ENCODE data around the gene PDZK1IP1. TPM values are rescaled to one million over a fixed set of nuclear protein-coding genes. Genes with fewer than 3 reads are reported as not detected.
"Not testable (repeated sequence)": the region's sequence is repeated elsewhere in the genome, so short reads cannot be mapped to it uniquely, and the experiment has no call there.

PDZK1IP1 gene
- total RNA-seq, 1 donor from 2014 or later: 22.6 TPM

DNA sequence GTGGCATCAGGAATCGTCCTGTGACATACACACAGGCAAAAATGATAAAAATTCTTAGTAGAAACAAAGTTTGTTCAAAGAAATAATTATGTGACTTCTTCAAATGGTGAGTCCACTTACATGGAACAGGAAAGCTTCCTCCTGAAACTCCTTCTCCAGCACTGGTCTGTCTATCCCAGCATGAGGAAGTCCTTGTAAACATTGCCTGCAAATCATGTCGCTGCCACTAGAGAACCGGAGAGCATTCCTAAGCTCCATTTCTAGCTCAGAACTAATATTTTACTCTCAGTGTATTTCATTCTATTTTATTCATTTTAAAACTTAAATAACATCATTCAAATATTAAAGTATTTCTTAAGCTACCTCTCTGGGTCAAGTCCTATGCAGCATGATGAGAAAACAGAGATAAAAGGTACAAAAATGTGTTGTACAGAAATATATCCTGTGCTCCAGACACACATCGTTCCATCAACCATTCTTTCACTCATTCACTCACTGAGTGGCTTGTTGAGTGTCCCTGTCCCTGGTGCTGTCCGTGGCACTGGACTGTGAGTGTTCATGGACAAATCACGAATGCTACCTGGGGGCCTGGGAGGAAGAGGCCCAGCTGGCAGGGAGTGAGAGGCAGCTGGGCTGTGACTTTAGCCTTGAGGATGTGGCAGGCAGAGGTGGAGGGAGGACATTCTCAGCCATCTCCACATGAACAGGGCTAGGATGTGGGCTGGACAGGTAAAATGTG is 42.6 kb downstream of the PDZK1IP1 start:
- no peak overlapping the region for H3K27ac ChIP-seq
- no peaks in the 10 kb centered on the region for H3K9me3 ChIP-seq
- no peaks in the 10 kb centered on the region for H3K4me1 ChIP-seq
- intact Hi-C loops (cut with DNase I): no loop called here
- no peaks in the 10 kb centered on the region for H3K36me3 ChIP-seq
- no peak for TF ChIP-seq CTCF (IDR thresholded peaks at IDR 0.05)
- H3K27me3 ChIP-seq (ENCODE audit: low read depth): no peaks in the 10 kb centered on the region
- H3K4me3 ChIP-seq: no peak overlapping the region
- ATAC-seq (no peak), DNase-seq (no peak)

DNA sequence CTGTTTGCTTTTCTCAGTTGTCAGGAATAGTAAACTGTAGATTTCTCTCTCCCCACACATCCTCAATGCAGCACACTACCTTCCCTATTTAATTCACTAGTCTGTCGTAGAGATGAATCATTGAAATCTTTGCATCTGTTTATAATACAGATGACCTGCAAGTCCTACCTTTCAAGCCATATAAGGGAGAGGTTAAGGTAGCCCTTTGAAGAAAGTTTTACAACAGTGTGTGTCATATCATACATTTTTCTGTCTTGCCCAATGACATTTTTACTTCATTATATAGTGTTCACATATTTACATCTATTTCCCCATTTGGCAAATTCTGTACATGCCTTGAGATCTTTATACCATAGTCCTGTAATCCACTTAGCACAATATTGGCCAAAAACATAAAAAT is 43.3 kb downstream of the PDZK1IP1 start:
- ATAC-seq; H3K36me3 ChIP-seq; H3K27ac ChIP-seq; intact Hi-C loops (cut with DNase I); H3K9me3 ChIP-seq; H3K4me1 ChIP-seq; H3K27me3 ChIP-seq (ENCODE audit: low read depth); H3K4me3 ChIP-seq; DNase-seq: not testable (repeated sequence)

GRCh38 chr1:47143654-47144053 is 46.2 kb downstream of the PDZK1IP1 start:
- H3K4me1 ChIP-seq; DNase-seq; H3K9me3 ChIP-seq; H3K27ac ChIP-seq; H3K27me3 ChIP-seq (ENCODE audit: low read depth); H3K36me3 ChIP-seq; H3K4me3 ChIP-seq; intact Hi-C loops (cut with DNase I): not testable (repeated sequence)
- TF ChIP-seq CTCF (IDR thresholded peaks at IDR 0.05): peak; percentile 40
- peak; percentile 58 to 67 for ATAC-seq

DNA sequence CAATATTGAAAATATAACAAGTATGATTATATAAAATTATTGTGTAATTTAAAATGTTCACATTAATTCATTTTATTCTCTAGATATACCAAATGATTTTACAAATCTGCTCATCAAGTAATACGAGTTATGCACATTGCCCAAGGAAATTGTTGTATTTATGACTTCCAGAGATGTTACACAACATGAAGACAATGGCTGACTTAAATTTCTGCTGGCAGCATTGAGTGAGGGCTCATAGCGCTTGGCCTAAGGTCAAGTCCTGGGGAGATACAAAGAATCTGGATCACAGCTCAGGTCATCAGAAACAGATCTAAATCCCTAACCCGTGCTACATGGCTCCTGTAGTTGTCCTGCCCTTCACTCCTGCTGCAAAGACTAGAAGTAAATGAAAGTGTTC is 49.5 kb downstream of the PDZK1IP1 start:
- H3K27me3 ChIP-seq (ENCODE audit: low read depth); H3K9me3 ChIP-seq; H3K4me1 ChIP-seq; H3K27ac ChIP-seq; H3K4me3 ChIP-seq; DNase-seq; H3K36me3 ChIP-seq; ATAC-seq; intact Hi-C loops (cut with DNase I): not testable (repeated sequence)

- Histone ChIP-seq H3K27ac (no peak overlapping the region), H3K4me1 (no peaks in the 10 kb centered on the region), H3K36me3 (no peaks in the 10 kb centered on the region), H3K27me3 (ENCODE audit: low read depth) (no peaks in the 10 kb centered on the region), H3K9me3 (no peaks in the 10 kb centered on the region), H3K4me3 (no peak overlapping the region)
- DNase-seq: no peak
- no peak for TF ChIP-seq CTCF (IDR thresholded peaks at IDR 0.05)
- no peak for ATAC-seq
- intact Hi-C loops (cut with DNase I): no loop called here
These were observed 51.8 kb downstream of the PDZK1IP1 start for GRCh38 chr1:47137925-47138615.

- H3K4me1 ChIP-seq: no peaks in the 10 kb centered on the region
- no peak within 1 kb of the TSS for H3K27ac ChIP-seq
- TF ChIP-seq CTCF (IDR thresholded peaks at IDR 0.05): no peak
- H3K27me3 ChIP-seq (ENCODE audit: low read depth): no peaks in the 10 kb centered on the region
- H3K36me3 ChIP-seq: no peaks in the 10 kb centered on the region
- DNase-seq: no peak
- H3K4me3 ChIP-seq: no peak within 1 kb of the TSS
- no peak for ATAC-seq
- intact Hi-C loops (cut with DNase I): no loop called here
- no peaks in the 10 kb centered on the region for H3K9me3 ChIP-seq
These were observed 52.6 kb downstream of the PDZK1IP1 start, which contains the start of gene CYP4A22 for GRCh38 chr1:47137198-47137597. Gene CYP4A22, plus strand, starts transcription at chr1:47137441. Its CDS starts 45 bp downstream, at chr1:47137486.

Other genes with a start within 250 kb of the PDZK1IP1 start
- not detected for gene CYP4A11, start 248.6 kb downstream of the PDZK1IP1 start, total RNA-seq
- gene CYP4X1, start 166.4 kb downstream of the PDZK1IP1 start, total RNA-seq: 12.8 TPM
- gene CYP4Z1, start 122.8 kb downstream of the PDZK1IP1 start, total RNA-seq: 1.4 TPM
- gene CYP4A22, start 52.6 kb downstream of the PDZK1IP1 start, total RNA-seq: not detected
- 15.4 TPM for gene TAL1, start 42.2 kb upstream of the PDZK1IP1 start, total RNA-seq
- 1.6 TPM for gene STIL, start 124.1 kb upstream of the PDZK1IP1 start, total RNA-seq
- gene CMPK1, start 143.8 kb upstream of the PDZK1IP1 start, total RNA-seq: 116 TPM
- not detected for gene FOXE3, start 226.2 kb upstream of the PDZK1IP1 start, total RNA-seq
- gene FOXD2, start 248.0 kb upstream of the PDZK1IP1 start, total RNA-seq: 0.44 TPM